GDM1 (cell line): ENCODE data around the gene NYNRIN.
A peak's percentile ranks its signal among the peaks of the same experiment; 100 is the strongest.
"Not testable (repeated sequence)": the region's sequence is repeated elsewhere in the genome, so short reads cannot be mapped to it uniquely, and the experiment has no call there.

Experiments
- DNase-seq: peaks from one replicate; lab custom pipeline; 2025; lab: John Stamatoyannopoulos, UW

NYNRIN gene

DNA sequence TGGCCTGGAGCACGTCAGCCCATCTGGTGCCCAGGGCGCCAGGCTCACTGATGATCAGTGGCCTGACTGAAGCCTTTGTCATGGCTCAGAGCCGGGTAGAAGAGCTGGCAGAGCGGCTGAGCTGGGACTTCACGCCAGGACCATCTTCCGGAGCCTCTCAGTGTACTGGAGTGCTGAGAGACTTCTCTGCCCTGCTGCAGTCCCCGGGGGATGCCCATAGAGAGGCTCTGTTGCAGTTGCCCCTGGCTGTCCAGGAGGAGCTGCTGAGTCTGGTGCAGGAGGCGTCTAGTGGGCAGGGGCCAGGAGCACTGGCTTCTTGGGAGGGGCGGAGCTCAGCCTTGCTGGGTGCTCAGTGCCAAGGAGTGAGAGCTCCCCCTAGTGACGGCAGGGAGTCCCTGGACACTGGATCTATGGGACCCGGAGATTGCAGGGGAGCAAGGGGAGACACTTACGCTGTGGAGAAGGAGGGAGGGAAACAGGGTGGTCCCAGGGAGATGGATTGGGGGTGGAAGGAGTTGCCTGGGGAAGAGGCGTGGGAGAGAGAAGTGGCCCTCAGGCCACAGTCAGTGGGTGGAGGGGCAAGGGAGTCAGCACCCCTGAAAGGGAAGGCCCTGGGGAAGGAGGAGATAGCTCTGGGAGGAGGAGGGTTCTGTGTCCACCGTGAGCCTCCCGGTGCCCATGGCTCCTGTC, 32.9 kb downstream of the NYNRIN start:
- peak; percentile 87 for DNase-seq

DNA sequence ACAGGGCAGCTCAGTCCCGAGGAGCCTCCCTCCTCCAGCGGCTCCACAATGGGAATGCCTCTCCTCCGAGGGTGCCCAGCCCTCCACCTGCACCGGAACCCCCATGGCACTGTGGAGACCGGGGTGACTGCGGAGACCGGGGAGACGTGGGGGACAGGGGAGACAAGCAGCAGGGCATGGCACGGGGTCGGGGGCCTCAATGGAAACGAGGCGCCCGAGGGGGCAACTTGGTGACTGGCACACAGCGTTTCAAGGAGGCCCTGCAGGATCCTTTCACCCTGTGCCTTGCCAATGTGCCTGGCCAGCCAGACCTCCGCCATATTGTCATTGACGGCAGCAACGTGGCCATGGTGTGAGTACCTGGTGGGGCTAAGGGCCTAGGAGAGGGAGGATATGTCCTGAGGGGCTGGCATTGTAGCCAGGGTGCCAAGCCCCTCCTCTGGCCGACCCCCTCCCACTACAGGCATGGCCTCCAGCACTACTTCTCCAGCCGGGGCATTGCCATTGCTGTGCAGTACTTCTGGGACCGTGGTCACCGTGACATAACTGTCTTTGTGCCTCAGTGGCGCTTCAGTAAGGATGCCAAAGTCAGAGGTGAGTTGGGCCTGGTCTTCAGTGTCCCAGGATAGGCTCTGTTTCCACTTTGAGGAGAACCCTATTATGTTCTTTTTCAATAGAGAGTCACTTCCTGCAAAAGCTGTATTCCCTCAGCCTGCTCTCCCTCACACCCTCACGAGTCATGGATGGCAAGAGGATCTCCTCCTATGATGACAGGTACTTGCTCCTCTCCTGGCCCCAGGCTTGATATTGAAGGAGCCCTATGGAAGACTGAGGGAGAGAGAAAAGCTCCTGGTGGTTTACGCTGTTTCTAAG, 33.7 kb downstream of the NYNRIN start:
- no peak for DNase-seq

DNA sequence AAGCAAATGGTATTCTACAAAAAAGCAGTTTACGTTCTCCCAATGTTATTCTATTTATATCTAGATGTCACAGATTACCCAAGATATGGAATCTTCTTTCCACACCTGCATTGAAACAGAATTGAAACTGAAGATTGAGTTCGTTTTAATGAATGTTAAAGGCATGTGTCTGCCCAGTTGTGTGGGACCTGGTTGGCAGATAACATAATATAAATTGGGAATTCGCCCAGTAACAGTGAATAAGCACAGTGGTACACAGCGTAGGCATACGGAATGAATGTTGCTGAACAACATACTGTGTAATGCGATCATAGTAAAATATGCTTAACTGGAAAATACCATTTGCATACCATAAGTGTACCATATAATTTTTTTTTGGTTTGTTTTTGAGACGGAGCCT, 35.2 kb downstream of the NYNRIN start:
- DNase-seq, result no peak

DNA sequence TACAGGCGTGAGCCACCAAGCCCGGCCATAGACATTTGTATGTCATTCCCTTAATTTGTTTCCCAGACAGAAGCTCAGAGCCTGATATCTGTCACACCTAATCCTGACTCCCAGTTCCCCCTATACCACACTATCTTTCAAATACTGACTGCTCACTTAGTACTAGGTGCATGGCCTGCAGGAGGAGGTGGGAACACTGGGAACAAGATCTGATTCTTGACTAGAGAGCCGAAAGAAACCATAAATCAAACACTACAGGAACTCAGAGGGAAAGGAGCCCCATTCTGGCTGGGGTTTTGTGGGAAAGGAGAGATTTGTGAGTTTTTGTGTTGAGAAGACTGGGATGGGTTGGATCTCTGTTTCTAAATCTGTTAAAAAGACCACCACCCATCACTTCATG, 35.9 kb downstream of the NYNRIN start:
- no peak for DNase-seq

DNA sequence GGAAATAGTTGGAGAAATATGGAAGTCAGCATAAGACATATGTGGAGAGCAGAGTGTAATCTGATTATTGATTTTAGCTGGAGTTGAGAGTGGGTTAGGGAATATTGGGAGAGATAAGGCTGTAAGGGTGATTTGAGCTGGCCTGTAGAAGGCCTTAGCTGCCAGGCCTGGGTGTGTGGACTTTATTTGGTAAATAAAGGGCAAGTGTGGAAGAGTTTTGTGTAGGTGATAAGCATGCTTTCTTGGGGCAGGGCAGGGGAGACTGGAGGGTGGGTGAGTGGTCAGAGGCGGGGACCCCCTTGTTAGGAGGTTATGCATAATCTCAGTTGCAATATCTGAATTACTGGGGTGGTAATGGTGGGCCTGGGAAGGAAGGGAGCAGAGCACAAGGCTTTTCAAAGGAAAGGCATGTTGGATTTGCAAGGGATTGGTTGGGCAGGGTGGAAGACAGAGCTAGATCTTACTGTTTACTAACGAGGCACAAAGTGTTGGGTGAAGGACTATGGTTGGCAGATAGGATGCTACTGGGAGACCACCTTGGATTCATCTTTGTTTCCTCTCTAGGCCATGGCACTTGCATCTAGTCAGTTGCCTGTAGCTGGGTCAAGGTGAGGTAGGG, 36.5 kb downstream of the NYNRIN start:
- DNase-seq, result no peak

GRCh38 chr14:24435998-24436354, 37.2 kb downstream of the NYNRIN start:
- no peak for DNase-seq

DNA sequence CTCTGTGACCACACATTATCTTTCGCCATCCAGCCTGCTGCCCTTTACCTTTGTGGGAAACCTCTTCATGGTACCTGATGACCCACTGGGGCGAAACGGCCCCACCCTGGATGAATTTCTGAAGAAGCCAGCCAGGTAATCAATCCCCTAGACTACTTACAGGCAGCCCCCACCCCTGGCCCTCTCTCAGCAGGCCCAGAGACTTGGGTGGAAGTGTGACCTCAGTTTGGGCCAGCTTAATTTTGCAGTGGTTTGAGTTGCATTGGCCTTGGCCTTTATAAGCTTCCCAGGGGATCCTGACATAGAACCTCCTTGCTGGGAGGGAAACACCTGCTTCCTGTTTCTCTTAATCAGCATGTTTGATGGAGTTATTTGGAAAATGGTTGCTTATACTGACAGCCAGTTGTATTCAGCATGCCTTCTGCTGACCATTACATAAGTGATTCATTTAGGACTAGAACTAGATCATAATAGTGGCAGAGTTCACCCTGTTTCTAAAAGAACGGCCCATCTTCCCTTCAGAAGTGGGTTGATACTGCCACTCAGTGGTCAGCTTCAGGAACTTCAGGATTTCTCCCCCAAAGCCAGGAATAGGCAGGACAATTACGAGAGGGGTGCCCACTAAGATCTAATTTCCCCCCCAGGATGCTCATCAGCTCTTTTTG, 37.7 kb downstream of the NYNRIN start:
- DNase-seq, result peak; percentile 49

GRCh38 chr14:24437020-24437735, 38.4 kb downstream of the NYNRIN start:
- DNase-seq, result peak; percentile 36

DNA sequence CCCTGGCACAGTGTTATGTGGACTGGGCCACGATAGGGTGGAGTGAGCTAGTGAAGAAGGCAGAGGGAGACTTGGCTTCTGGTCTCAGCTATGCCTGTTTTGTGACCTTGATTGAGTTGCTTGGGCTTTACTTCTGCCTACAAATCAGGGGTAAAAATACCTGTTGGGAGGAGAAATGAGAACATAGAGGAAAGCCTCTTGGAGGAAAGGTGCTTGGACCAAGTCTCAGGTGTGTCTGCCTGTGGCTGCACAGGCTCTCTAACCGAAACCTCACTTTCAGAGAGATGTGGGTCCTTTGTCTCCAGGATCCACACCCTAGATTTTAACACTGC, 38.9 kb downstream of the NYNRIN start:
- no peak for DNase-seq

GRCh38 chr14:24438223-24439097, 39.7 kb downstream of the NYNRIN start:
- DNase-seq, result no peak

DNA sequence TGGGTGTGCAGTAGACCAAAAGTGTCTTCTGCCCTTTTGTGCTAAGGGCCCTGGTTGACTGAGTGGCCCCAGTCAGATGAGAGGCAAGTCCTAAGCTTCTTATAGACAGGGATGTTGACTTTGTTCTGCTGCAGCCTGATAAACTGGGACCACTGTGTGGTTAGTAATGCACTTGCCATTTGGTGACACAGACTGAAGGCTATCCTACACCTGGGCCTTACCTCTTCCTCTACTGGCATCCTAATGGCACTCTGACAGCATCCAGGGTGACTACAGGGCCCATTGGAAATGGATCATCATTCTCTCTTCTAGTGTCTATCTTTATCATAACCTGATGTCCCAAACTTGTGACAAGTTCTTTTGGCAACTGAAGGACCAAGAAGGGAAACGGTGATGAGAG, 40.5 kb downstream of the NYNRIN start:
- DNase-seq, result no peak

- no peak for DNase-seq
Measured at GRCh38 chr14:24439830-24440605, 41.2 kb downstream of the NYNRIN start.

GRCh38 chr14:24440606-24441399, 42.0 kb downstream of the NYNRIN start:
- DNase-seq, result no peak

DNA sequence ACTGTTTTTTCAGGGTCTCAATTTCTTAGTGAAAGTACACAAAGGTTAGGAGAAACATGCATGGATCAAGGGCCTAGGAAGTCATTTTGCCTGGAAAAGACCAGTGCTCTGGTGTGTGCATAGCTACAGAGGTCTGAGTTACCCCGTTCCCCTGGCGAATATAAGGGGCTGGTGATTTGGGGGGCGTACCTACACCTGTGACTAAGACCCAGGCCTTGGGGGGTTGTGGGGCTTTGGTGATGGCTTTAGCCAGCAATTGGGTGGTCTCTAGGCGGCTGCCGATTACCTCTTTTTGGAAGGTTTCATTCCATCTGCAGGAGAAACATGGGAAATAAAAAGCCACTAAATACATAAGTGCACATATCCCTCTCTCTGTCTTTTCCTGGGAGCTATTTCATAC, 42.7 kb downstream of the NYNRIN start:
- DNase-seq, result no peak

DNA sequence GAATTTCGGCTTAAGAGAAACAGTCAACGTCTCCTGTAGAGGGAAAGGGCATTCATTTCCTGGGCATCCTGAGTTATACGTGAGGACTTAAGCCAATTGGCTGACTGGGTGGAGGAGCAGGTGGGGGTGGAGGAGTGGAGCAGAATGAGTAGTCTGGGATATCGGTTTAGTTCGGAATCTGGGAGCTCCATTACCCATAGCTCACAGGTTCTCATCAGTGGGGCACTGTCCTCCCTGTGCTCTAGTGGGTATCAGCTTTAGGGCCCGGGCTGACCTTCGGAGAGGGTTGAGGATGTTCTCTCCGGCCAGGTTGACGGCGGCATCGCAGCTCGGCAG, 43.1 kb downstream of the NYNRIN start:
- DNase-seq, result no peak

GRCh38 chr14:24442240-24443052, 43.6 kb downstream of the NYNRIN start, which contains the start of gene SDR39U1:
Gene SDR39U1 (minus strand): TSS chr14:24442776. CDS start chr14:24442769, 7 bp downstream.
- peak; percentile 98 for DNase-seq

DNA sequence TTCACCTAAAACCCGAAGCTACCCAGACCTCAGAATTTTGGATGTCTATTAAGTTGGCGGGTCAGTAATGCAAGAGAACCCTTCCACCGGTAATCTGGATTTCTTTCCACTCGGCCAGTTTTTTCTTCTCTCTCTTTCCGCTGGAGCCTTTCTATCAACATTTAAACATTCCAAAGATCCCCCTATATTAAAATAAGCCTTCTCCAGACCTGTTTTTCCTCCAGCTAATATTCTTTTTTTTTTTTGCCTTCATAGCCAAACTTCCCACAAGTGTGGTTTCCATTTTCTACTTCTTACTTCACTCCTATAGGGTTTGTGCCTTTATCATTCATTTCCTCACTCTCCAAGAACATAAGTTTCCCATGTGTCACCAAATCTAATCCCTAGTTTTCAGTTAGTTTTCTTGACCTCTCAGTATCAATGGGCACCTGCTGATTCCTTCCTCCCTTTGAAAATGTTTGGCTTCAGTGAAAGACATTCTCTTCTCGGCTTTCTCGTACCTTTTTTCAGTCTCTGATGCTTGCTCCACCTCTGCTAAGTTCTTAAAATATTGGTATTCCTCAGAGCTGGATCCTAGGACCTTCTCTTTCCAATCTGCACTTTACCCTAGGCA, 44.4 kb downstream of the NYNRIN start:
- DNase-seq, result no peak

GRCh38 chr14:24450828-24451227, 52.0 kb downstream of the NYNRIN start:
- DNase-seq, result not testable (repeated sequence)
